Astrocyte of the spinal cord (primary cell): ENCODE measurements around the gene GLRA3.
A peak's percentile ranks its signal among the peaks of the same experiment; 100 is the strongest.

ENCODE experiments used
- DNase-seq: peaks from one replicate; pipeline ENCODE4 v3.0.0; 2011; ENCODE audit warnings: low read depth, low spot score
- H3K4me3 ChIP-seq: 2 replicates; pipeline ENCODE4 v1.5.1; 2011; ENCODE audit warnings: low read depth, mild to moderate bottlenecking, low read length, moderate library complexity
- CTCF ChIP-seq: IDR thresholded peaks from 2 replicates; pipeline ENCODE4 v1.5.1; 2012; ENCODE audit warnings: low read depth, mild to moderate bottlenecking, low read length, inconsistent platforms
- in situ Hi-C: cut with HindIII; loops from 2 replicates; pipeline ENCODE4 v1.10.0; 2017; ENCODE audit warnings: low sequenced_read_pairs

The GLRA3 gene

GRCh38 chr4:174600391-174600790 is 228.7 kb downstream of the GLRA3 start:
- in situ Hi-C loops: no loop called here
- no peak overlapping the region for H3K4me3 ChIP-seq
- no peak for DNase-seq
- TF ChIP-seq CTCF: no peak

GRCh38 chr4:174598800-174599199 is 230.2 kb downstream of the GLRA3 start:
- H3K4me3 ChIP-seq: no peak overlapping the region
- no peak for TF ChIP-seq CTCF
- no peak for DNase-seq
- in situ Hi-C loops: no loop called here

- DNase-seq: no peak
- no peak for TF ChIP-seq CTCF
- no peak overlapping the region for H3K4me3 ChIP-seq
- in situ Hi-C loops: no loop called here
Measured at GRCh38 chr4:174596513-174596912, 232.5 kb downstream of the GLRA3 start.

- no peak overlapping the region for H3K4me3 ChIP-seq
- in situ Hi-C loops: no loop called here
- TF ChIP-seq CTCF: no peak
Measured at GRCh38 chr4:174595141-174595929, 233.7 kb downstream of the GLRA3 start.

GRCh38 chr4:174593701-174594100 is 235.3 kb downstream of the GLRA3 start:
- no peak for DNase-seq
- in situ Hi-C loops: no loop called here
- no peak for TF ChIP-seq CTCF
- H3K4me3 ChIP-seq: no peak overlapping the region

More at GRCh38 chr4:174595141-174595929, 233.7 kb downstream of the GLRA3 start:
- no peak for DNase-seq

- no peak for TF ChIP-seq CTCF
- peak; percentile 55 for DNase-seq
- in situ Hi-C loops: no loop called here
- H3K4me3 ChIP-seq: no peak overlapping the region
Measured at GRCh38 chr4:174592985-174593335, 236.1 kb downstream of the GLRA3 start.
